OCI-LY1 (cell line): Measurements from ENCODE around the gene KHDC4.

Experiments used
- CTCF ChIP-seq: fragments of 200-600 bp; sonication (generic), shearing (Covaris generic); IDR thresholded peaks from 2 replicates; pipeline ENCODE4 v1.5.1; 2017; ENCODE audit warnings: mild to moderate bottlenecking, antibody characterized with exemption, low read length, moderate library complexity, mixed read lengths
- EZH2 ChIP-seq: fragments of 200-600 bp; sonication (generic), shearing (Covaris generic); IDR thresholded peaks from 2 replicates; pipeline ENCODE4 v1.8.0; 2017; ENCODE audit warnings: borderline replicate concordance, mixed run types, mild to moderate bottlenecking, antibody characterized with exemption, low read length, moderate library complexity, mixed read lengths

GRCh38 chr1:155950829-155951228, 16.6 kb upstream of the KHDC4 start:
- TF ChIP-seq CTCF: no peak
- TF ChIP-seq EZH2: no peak
